ENCODE data around the gene PKP1. TPM values are rescaled to one million over a fixed set of nuclear protein-coding genes. Genes with fewer than 3 reads are reported as not detected.

PKP1 gene
- total and polyA plus RNA-seq, 2 donors (not counting 3 experiments of a cell fraction or from before 2014, with no cell fraction given) = 0.01 TPM; not detected in 1

DNA sequence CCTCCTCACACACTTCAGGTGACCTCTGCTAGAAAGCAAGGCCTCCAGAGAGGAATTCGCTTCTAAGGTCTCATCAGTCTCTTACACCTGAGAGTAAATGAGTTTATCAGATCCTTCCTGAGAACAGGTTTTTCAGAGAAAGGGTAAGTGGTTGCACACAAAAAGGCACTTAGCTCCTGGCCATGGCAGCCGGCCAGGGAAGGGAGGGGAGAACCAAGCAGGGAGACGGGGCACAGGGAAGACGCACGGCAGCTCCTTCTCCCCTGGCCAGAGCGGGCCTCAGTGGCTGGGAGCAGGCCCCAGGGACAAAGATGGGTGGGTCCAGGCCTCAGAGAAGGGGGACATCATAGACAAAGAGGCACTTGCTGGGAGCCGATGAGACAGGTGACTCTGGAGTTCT lies 97.8 kb downstream of the PKP1 start:
- no peaks in the 10 kb centered on the region for H3K79me2 ChIP-seq (ENCODE audit: control insufficient read depth, insufficient read depth, low read length)
- dilution Hi-C loops (cut with MboI; ENCODE audit: extremely low pct_ligation_motif_present, low sequenced_read_pairs) = no loop called here
- no peaks in the 10 kb centered on the region for H3K9me3 ChIP-seq (replicated peaks; ENCODE audit: control insufficient read depth, insufficient read depth, low read length)
- H2AFZ ChIP-seq (ENCODE audit: low read depth, low read length) = no peak overlapping the region
- H3K4me2 ChIP-seq (ENCODE audit: insufficient read depth, low read length) = no peak overlapping the region
- no peak overlapping the region for H3K27ac ChIP-seq (ENCODE audit: insufficient read depth, low read depth, low read length)
- CTCF ChIA-PET = no interaction called here
- H3K36me3 ChIP-seq (ENCODE audit: control insufficient read depth in 2 of 2, extremely low read depth in 1 of 2, insufficient read depth in 2 of 2, low read length in 2 of 2) = no peaks in the 10 kb centered on the region
- intact Hi-C loops (cut with micrococcal nuclease) = no loop called here
- no peaks in the 10 kb centered on the region for H3K9me1 ChIP-seq (replicated peaks; ENCODE audit: control insufficient read depth, extremely low read depth, insufficient read depth, low read length)
- no peaks in the 10 kb centered on the region for H3K4me1 ChIP-seq (ENCODE audit: control insufficient read depth, extremely low read depth, insufficient read depth, low read length)
- DNase-seq (ENCODE audit: low read depth, low spot score) = no peak
- H3K27me3 ChIP-seq (ENCODE audit: control insufficient read depth in 2 of 2, insufficient read depth in 2 of 2, low read length in 2 of 2) = peaks cover 3 to 4% of the 10 kb centered on the region in 2 experiments
- no peaks in the 10 kb centered on the region for H4K20me1 ChIP-seq (replicated peaks; ENCODE audit: control insufficient read depth, extremely low read depth, insufficient read depth, low read length)
- no TSS peak for BruUV-seq (replicated peaks)
- POLR2A ChIA-PET = no interaction called here
- TF ChIP-seq POLR2A (IDR thresholded peaks at IDR 0.05; ENCODE audit: low read depth, low read length) (no peak), FOS (IDR thresholded peaks at IDR 0.05; ENCODE audit: borderline replicate concordance, insufficient read depth, low read length) (no peak), MYC (IDR thresholded peaks at IDR 0.05; ENCODE audit: low read depth, low read length) (no peak), POLR2AphosphoS5 (IDR thresholded peaks at IDR 0.05; ENCODE audit: insufficient read depth, low read depth, low read length) (no peak), JUN (IDR thresholded peaks at IDR 0.05; ENCODE audit: borderline replicate concordance, insufficient read depth, insufficient read length, low read depth) (no peak), EZH2 (IDR thresholded peaks at IDR 0.05; ENCODE audit: borderline replicate concordance, low read depth, low read length, severe bottlenecking) (no peak), GATA2 (IDR thresholded peaks at IDR 0.05; ENCODE audit: insufficient read depth, insufficient read length, low read depth, low read length) (no peak)
- TF ChIP-seq, protein P1, sequence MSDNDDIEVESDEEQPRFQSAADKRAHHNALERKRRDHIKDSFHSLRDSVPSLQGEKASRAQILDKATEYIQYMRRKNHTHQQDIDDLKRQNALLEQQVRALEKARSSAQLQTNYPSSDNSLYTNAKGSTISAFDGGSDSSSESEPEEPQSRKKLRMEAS (IDR thresholded peaks at IDR 0.05; ENCODE audit: insufficient read depth, insufficient read length) = no peak
- TF ChIP-seq, protein P2, sequence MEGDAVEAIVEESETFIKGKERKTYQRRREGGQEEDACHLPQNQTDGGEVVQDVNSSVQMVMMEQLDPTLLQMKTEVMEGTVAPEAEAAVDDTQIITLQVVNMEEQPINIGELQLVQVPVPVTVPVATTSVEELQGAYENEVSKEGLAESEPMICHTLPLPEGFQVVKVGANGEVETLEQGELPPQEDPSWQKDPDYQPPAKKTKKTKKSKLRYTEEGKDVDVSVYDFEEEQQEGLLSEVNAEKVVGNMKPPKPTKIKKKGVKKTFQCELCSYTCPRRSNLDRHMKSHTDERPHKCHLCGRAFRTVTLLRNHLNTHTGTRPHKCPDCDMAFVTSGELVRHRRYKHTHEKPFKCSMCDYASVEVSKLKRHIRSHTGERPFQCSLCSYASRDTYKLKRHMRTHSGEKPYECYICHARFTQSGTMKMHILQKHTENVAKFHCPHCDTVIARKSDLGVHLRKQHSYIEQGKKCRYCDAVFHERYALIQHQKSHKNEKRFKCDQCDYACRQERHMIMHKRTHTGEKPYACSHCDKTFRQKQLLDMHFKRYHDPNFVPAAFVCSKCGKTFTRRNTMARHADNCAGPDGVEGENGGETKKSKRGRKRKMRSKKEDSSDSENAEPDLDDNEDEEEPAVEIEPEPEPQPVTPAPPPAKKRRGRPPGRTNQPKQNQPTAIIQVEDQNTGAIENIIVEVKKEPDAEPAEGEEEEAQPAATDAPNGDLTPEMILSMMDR (IDR thresholded peaks at IDR 0.05; ENCODE audit: extremely low read depth in 1 of 2, insufficient read depth in 1 of 2, low read depth in 1 of 2, low read length in 2 of 2) = no peak
- H3K9ac ChIP-seq (replicated peaks; ENCODE audit: extremely low read depth, insufficient read depth, low read length) = no peak overlapping the region
- H3K4me3 ChIP-seq (replicated peaks in 1 of 3; ENCODE audit: insufficient read depth in 1 of 3, low read depth in 1 of 3, low read length in 3 of 3) = no peak overlapping the region
- no peak for FAIRE-seq

Other genes starting within 250 kb of the PKP1 start
- gene CACNA1S, start 171.1 kb upstream of the PKP1 start, total RNA-seq = not detected in 2 replicates
- not detected in 2 replicates for gene CACNA1S, start 171.1 kb upstream of the PKP1 start, polyA plus RNA-seq
- gene ASCL5, start 156.3 kb upstream of the PKP1 start, total RNA-seq = not detected in 2 replicates
- not detected in 2 replicates for gene ASCL5, start 156.3 kb upstream of the PKP1 start, polyA plus RNA-seq
- 39.3 and 44.6 TPM in 2 replicates for gene TMEM9, start 129.0 kb upstream of the PKP1 start, total RNA-seq
- gene TMEM9, start 129.0 kb upstream of the PKP1 start, polyA plus RNA-seq = 96.1 and 103 TPM in 2 replicates
- gene IGFN1, start 92.7 kb upstream of the PKP1 start, total RNA-seq = not detected in 2 replicates
- not detected in 2 replicates for gene IGFN1, start 92.7 kb upstream of the PKP1 start, polyA plus RNA-seq
- not detected in 2 replicates for gene TNNT2, start 94.2 kb downstream of the PKP1 start, total RNA-seq
- not detected in 2 replicates for gene TNNT2, start 94.2 kb downstream of the PKP1 start, polyA plus RNA-seq
- not detected in 2 replicates for gene LAD1, start 115.8 kb downstream of the PKP1 start, total RNA-seq
- gene LAD1, start 115.8 kb downstream of the PKP1 start, polyA plus RNA-seq = not detected in 2 replicates
- gene TNNI1, start 138.2 kb downstream of the PKP1 start, total RNA-seq = not detected in 2 replicates
- gene TNNI1, start 138.2 kb downstream of the PKP1 start, polyA plus RNA-seq = not detected in 2 replicates
- gene PHLDA3, start 185.7 kb downstream of the PKP1 start, total RNA-seq = 29.5 and 35.6 TPM in 2 replicates
- gene PHLDA3, start 185.7 kb downstream of the PKP1 start, polyA plus RNA-seq = 21.4 and 24.4 TPM in 2 replicates
- gene CSRP1, start 223.6 kb downstream of the PKP1 start, total RNA-seq = 332 and 393 TPM in 2 replicates
- gene CSRP1, start 223.6 kb downstream of the PKP1 start, polyA plus RNA-seq = 510 and 560 TPM in 2 replicates